ENCODE results near the gene SORL1.

DNA sequence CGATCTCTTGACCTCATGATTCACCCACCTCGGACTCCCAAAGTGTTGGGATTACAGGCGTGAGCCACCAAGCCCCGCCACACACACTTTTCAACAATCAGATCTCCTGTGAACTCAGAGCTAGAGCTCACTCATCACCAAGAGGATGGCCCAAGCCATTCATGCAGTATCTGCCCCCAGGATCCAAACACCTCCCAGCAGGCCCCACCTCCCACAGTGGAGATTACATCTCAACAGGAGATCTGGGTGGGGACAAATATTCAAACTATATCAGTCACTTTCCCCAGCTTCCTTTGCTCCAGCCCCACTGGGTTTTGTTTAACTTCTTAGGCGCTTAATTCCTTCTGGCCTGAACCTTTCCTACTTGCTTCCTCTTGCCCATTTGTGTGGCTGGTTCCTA, 26.3 kb upstream of the SORL1 start:
- TF ChIP-seq TARDBP (IDR thresholded peaks at IDR 0.05) = no peak
- TF ChIP-seq ARNT (IDR thresholded peaks at IDR 0.05) = no peak
- TF ChIP-seq SUZ12 (IDR thresholded peaks at IDR 0.05) = no peak
- no peak for TF ChIP-seq SP1 (IDR thresholded peaks at IDR 0.05)
- TF ChIP-seq, protein P1, sequence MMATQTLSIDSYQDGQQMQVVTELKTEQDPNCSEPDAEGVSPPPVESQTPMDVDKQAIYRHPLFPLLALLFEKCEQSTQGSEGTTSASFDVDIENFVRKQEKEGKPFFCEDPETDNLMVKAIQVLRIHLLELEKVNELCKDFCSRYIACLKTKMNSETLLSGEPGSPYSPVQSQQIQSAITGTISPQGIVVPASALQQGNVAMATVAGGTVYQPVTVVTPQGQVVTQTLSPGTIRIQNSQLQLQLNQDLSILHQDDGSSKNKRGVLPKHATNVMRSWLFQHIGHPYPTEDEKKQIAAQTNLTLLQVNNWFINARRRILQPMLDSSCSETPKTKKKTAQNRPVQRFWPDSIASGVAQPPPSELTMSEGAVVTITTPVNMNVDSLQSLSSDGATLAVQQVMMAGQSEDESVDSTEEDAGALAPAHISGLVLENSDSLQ (IDR thresholded peaks at IDR 0.05) = no peak
- TF ChIP-seq L3MBTL2 (conservative IDR thresholded peaks at IDR 0.05) = no peak
- no peak for TF ChIP-seq FOXA1 (IDR thresholded peaks at IDR 0.05)
- no peak for TF ChIP-seq FOXM1 (IDR thresholded peaks at IDR 0.05; ENCODE audit: borderline replicate concordance)
- no peak for TF ChIP-seq NFRKB (IDR thresholded peaks at IDR 0.05)
- TF ChIP-seq BHLHE40 (IDR thresholded peaks at IDR 0.05; ENCODE audit: borderline replicate concordance) = no peak
- TF ChIP-seq HDGF (IDR thresholded peaks at IDR 0.05; ENCODE audit: borderline replicate concordance) = no peak
- no peak for TF ChIP-seq FOXK2 (IDR thresholded peaks at IDR 0.05)
- TF ChIP-seq ELF4 (IDR thresholded peaks at IDR 0.05) = no peak
- TF ChIP-seq ZNF384 (IDR thresholded peaks at IDR 0.05) = no peak
